Activated B cell treated with CpG ODN at 0.5 μM for 24 hours (primary cell): Measurements from ENCODE around the gene PRKACA. TPM values are rescaled to one million over a fixed set of nuclear protein-coding genes. Genes with fewer than 3 reads are reported as not detected.

Experiments used
- ATAC-seq: fragments of 200-7000 bp; cut with Tn5 transposase; one replicate; pipeline ENCODE4 v1.10.0; 2021; ENCODE audit warnings: low read depth, mild to moderate bottlenecking, moderate library complexity
- CTCF ChIA-PET: fragments of 350-600 bp; sonication (Branson Sonifier 250); formaldehyde crosslinking; loops from one replicate; lab custom pipeline; 2021; ENCODE audit warnings: antibody characterized with exemption; lab: Charles Lee
- POLR2A ChIA-PET: fragments of 350-600 bp; sonication (Branson Sonifier 250); formaldehyde crosslinking; loops from one replicate; lab custom pipeline; 2021; ENCODE audit warnings: antibody characterized with exemption; lab: Charles Lee
- DNase-seq: peaks from one replicate; pipeline ENCODE4 v3.0.0; 2022
- H3K27ac Mint-ChIP-seq: one replicate; pipeline ENCODE4 v1.8.0; 2020; ENCODE audit warnings: mixed read lengths
- H3K27me3 Mint-ChIP-seq: one replicate; pipeline ENCODE4 v1.8.0; 2021; ENCODE audit warnings: mixed read lengths
- H3K36me3 Mint-ChIP-seq: one replicate; pipeline ENCODE4 v1.8.0; 2021; ENCODE audit warnings: low read depth, mixed read lengths
- H3K4me1 Mint-ChIP-seq: one replicate; pipeline ENCODE4 v1.8.0; 2021; ENCODE audit warnings: mixed read lengths
- H3K4me3 Mint-ChIP-seq: one replicate; pipeline ENCODE4 v1.8.0; 2020; ENCODE audit warnings: mild to moderate bottlenecking, mixed read lengths
- H3K9me3 Mint-ChIP-seq: one replicate; pipeline ENCODE4 v1.8.0; 2020; ENCODE audit warnings: mixed read lengths
- intact Hi-C: fragments of 100-400 bp; cut with micrococcal nuclease; formaldehyde crosslinking; loops from one replicate; pipeline ENCODE4 v1.15.1; 2024
- total RNA-seq: library from RNA; stranded (reverse); gene quantifications from 2 replicates; pipeline ENCODE4 v1.2.3, GENCODE V29; 2022
- TF ChIP-seq, protein P1 (sequence below): fragments of 200-600 bp; IDR thresholded peaks from one replicate; pipeline ENCODE4 v1.8.0; 2022; ENCODE audit warnings: antibody characterized with exemption, mild to moderate bottlenecking

The PRKACA gene
- total RNA-seq, 1 donor from 2014 or later = 43.7 TPM

DNA sequence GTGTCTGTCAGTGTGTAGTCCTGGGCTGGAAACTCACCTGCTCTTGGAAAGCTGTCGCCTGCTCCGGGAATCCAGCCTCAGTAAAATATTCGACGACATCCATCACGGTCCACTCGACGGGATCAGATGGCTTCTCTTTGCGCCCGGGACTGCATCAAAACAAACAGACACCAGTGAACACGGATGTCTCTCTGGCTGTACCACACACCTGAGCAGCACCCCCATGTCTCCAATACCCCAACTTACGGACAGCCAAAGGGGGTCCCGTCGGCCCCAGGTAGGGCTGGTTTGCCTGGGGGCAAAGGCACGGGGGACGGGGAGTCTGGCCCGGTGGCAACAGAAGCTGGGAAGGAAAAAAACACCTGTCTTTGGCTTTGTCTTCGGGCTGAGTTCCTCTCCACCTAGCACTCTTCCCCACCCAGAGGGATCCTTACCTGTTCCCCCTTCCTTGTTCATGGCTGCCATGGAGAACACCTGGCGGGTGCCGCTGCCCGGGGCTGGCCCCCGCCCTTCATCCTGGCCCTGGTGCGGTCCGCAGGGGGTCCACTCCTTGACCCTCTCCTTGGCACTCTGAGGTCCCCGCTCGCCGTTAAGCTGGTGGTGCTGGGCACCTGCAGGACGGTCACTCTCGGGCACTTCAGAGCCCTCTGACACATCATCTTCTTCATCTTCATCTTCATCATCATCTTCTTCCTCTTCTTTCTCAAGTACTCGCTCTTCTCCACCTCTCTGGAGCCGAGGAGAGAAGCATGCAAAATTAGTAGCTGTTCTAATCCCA lies 28.7 kb downstream of the PRKACA start:
- intact Hi-C loops = no loop called here
- CTCF ChIA-PET = interaction anchor here (1.5 kb wide), 1 partner anchor 26 kb away, joined by 6 read pairs; no protein-coding TSS in a partner anchor
- H3K9me3 Mint-ChIP-seq = peaks cover 3% of the 10 kb centered on the region

GRCh38 chr19:14086098-14086497 lies 31.5 kb downstream of the PRKACA start:
- DNase-seq = no peak
- intact Hi-C loops = no loop called here
- Mint-ChIP-seq H3K9me3 (no peaks in the 10 kb centered on the region), H3K4me1 (peaks cover 15% of the 10 kb centered on the region), H3K4me3 (no peak overlapping the region), H3K27ac (no peak overlapping the region), H3K36me3 (peaks cover 15% of the 10 kb centered on the region), H3K27me3 (no peaks in the 10 kb centered on the region)
- ATAC-seq = no peak
- ChIA-PET POLR2A (no interaction called here), CTCF (no interaction called here)
- TF ChIP-seq, protein P1, sequence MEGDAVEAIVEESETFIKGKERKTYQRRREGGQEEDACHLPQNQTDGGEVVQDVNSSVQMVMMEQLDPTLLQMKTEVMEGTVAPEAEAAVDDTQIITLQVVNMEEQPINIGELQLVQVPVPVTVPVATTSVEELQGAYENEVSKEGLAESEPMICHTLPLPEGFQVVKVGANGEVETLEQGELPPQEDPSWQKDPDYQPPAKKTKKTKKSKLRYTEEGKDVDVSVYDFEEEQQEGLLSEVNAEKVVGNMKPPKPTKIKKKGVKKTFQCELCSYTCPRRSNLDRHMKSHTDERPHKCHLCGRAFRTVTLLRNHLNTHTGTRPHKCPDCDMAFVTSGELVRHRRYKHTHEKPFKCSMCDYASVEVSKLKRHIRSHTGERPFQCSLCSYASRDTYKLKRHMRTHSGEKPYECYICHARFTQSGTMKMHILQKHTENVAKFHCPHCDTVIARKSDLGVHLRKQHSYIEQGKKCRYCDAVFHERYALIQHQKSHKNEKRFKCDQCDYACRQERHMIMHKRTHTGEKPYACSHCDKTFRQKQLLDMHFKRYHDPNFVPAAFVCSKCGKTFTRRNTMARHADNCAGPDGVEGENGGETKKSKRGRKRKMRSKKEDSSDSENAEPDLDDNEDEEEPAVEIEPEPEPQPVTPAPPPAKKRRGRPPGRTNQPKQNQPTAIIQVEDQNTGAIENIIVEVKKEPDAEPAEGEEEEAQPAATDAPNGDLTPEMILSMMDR = no peak

More for the DNA sequence above, 28.7 kb downstream of the PRKACA start:
- Mint-ChIP-seq H3K36me3 (peaks cover 17% of the 10 kb centered on the region), H3K27me3 (no peaks in the 10 kb centered on the region), H3K27ac (peak overlapping the region; percentile 77), H3K4me1 (peaks cover 18% of the 10 kb centered on the region), H3K4me3 (peak overlapping the region; percentile 83)
- POLR2A ChIA-PET = no interaction called here
- TF ChIP-seq, protein P1 = no peak
- DNase-seq (no peak), ATAC-seq (no peak)

GRCh38 chr19:14085309-14085995 lies 32.1 kb downstream of the PRKACA start, which contains the start of gene C19orf67:
Gene C19orf67 (minus strand): TSS chr19:14085783. CDS start chr19:14085627, 156 bp downstream.
- no peak for ATAC-seq
- TF ChIP-seq, protein P1 = no peak
- ChIA-PET POLR2A (no interaction called here), CTCF (interaction anchor here (0.6 kb wide), 1 partner anchor 67 kb away, joined by 4 read pairs; no protein-coding TSS in a partner anchor)
- H3K27me3 Mint-ChIP-seq = no peaks in the 10 kb centered on the region
- DNase-seq = no peak
- H3K27ac Mint-ChIP-seq = no peak within 1 kb of the TSS
- no peak within 1 kb of the TSS for H3K4me3 Mint-ChIP-seq
- intact Hi-C loops = no loop called here
- peaks cover 16% of the 10 kb centered on the region for H3K36me3 Mint-ChIP-seq
- peaks cover 20% of the 10 kb centered on the region for H3K4me1 Mint-ChIP-seq
- H3K9me3 Mint-ChIP-seq = no peaks in the 10 kb centered on the region

DNA sequence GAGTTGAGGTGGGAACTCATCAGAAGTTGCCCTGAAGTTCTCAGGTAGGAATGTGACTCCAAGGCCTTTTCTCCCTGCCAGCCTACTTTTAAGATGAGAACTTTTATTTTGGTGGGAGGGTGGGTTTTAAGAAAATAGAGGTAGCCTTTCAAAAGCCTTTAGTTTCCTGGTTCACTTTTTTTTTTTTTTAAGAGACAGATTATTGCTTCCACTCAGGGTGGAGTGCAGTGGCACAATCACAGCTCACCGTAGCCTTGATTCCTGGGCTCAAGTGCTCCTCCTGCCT lies 34.9 kb downstream of the PRKACA start:
- peaks cover 17% of the 10 kb centered on the region for H3K4me1 Mint-ChIP-seq
- peak overlapping the region; percentile 94 for H3K4me3 Mint-ChIP-seq
- no peaks in the 10 kb centered on the region for H3K27me3 Mint-ChIP-seq
- H3K9me3 Mint-ChIP-seq = no peaks in the 10 kb centered on the region
- peaks cover 6% of the 10 kb centered on the region for H3K36me3 Mint-ChIP-seq
- no peak for DNase-seq
- intact Hi-C loops = no loop called here
- ChIA-PET CTCF (interaction anchor here (0.8 to 1.0 kb wide), 2 partner anchors 9 to 33 kb away, joined by 4 read pairs; no protein-coding TSS in a partner anchor), POLR2A (interaction anchor here (0.8 to 2.7 kb wide), 6 partner anchors 9 to 76 kb away, joined by 3 to 15 read pairs (median 6); partner anchors contain the start of genes ASF1B, IL27RA and PRKACA)
- no peak for ATAC-seq
- TF ChIP-seq, protein P1 = no peak
- no peak overlapping the region for H3K27ac Mint-ChIP-seq
